ENCODE data around the gene GRM5. TPM values are rescaled to one million over a fixed set of nuclear protein-coding genes. Genes with fewer than 3 reads are reported as not detected.

GRM5 gene
- polyA plus RNA-seq, 4 donors = 0.14 to 0.18 (median 0.16) TPM

DNA sequence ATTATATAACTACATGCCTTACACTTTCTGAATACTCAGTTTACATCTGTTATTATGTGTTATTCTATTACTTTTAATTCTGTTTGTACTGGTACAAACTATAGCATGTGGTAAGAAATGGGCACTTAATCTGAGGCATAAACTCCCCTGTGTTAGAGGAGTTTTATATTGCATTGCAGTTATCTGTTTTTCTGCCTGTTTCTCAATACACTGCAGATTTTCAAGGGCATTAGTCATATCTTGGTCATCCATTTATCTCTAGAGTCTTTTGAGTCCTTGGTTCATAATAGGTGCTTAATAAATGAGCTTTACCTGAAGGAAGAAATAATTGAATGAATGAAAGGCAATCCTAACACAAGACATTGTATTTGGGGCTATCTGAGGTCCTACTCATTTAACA lies 545.4 kb downstream of the GRM5 start:
- no peak for DNase-seq (ENCODE audit: low read depth in 4 of 4, low spot score in 3 of 4)

DNA sequence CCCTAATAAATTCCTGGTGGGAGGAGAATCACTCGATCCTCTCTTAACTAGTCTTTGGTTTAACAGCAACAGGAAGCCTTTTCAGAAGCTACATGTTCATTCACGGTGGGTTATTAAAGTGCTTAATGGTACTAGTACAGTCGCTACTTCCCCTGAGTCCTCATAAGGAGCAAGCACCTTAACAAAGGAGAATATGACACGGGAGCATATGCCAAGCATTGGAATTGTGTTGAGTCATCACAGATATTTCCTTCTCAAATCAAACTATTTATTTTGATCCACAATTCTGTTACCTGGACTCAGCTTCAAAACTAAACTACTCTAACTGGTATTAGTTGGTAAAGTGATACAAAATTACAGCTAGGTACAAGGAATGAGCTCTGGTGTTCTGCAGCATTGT lies 550.8 kb downstream of the GRM5 start:
- no peak for DNase-seq (ENCODE audit: low read depth in 4 of 4, low spot score in 3 of 4)

DNA sequence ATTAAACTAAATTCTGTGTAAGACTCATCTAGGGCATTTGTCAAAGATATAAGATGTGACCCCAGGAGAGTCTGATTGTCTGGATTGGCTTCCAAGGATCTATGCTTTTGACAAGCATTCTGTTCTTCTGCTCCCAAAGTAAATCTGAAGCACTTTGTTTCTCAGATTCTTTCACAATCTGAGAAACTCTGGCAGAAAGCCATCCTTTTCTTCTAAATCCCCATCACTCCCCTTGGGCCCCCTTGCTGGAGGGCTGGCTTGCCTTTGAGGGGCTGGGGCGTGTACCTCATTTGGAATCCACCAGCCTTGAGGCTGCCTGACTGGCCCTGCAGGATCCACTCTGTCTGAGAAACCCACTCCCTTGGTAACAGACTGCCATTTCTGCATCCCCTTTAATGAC lies 554.8 kb downstream of the GRM5 start:
- DNase-seq (ENCODE audit: low read depth in 4 of 4, low spot score in 3 of 4) = no peak

- peak in 2 of 4 donors; percentile 31 to 41 for DNase-seq (ENCODE audit: low read depth in 4 of 4, low spot score in 3 of 4)
Measured at GRCh38 chr11:88508759-88509581, 556.8 kb downstream of the GRM5 start.

- DNase-seq (ENCODE audit: low read depth in 4 of 4, low spot score in 3 of 4) = peak in 2 of 4 donors; percentile 16 to 29
Measured at GRCh38 chr11:88508418-88508758, 557.4 kb downstream of the GRM5 start.

DNA sequence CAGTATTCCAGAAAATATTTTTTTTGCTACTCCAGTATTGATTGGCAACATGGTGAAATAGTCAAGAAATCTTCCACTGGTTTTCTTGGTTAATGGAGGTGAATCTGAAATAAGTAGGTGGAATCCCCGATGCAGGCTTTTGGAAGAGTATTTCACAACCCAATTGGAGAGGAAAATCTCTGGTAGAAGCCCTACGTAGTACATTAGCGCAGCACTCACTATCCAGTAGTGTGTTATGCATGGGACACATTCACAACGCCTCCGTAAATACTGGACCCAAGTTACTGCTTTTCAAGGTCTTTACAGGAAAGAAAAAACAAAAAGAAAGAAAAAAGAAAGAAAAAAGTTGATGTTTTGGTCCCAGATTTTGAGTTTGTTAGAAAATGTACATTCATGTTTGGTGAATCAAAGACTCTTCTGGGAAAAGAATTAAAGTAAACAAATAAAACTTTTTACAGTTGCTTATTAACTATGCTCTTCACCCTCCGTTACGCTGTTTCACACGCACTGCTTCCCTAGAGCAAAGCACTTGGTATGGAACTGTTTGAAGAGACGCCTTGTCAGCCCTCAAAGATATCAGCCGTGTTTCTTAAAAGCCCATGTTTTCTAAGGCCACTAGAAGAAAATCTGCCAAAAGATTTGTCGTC lies 557.9 kb downstream of the GRM5 start:
- DNase-seq (ENCODE audit: low read depth in 4 of 4, low spot score in 3 of 4) = no peak

DNA sequence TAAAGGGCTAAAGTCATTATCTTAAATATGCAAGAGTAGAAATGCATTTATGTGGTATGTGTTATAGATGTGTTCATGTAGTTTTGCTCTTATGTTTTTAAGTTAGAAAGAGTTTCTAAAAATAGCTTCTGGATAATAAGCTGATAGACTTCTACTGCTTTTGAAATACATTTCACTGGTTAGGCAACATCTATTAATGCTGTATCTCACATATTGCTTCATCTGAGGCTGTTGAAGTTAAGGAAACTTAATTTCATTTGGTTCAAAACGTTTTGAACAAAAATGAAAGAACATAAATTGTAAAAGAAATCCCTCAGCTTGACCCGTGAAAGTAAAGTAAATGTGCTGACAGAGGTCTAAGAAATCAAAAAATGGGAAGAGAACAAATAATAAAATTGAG lies 564.2 kb downstream of the GRM5 start:
- no peak for DNase-seq (ENCODE audit: low read depth in 4 of 4, low spot score in 3 of 4)

GRCh38 chr11:88495836-88496235 lies 569.9 kb downstream of the GRM5 start:
- DNase-seq (ENCODE audit: low read depth in 4 of 4, low spot score in 3 of 4) = no peak

DNA sequence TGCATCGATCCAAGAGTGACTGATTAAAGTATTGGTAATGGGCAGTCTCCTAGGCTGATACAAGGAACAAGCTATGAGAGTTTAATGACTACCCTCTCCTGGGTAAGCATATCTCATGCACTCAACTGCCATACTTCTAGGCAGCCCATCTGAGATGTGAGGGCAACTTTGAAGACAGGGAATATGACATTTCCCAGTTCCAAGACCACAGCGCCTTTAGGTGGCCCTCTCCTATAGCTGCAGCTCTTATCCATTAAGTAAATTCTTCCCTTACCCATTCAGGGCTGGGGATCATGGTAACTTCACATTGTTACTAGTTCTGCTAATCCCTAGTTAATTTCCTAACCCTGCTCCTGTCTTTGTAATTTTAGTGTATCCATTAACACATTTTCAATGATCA lies 570.9 kb downstream of the GRM5 start:
- DNase-seq (ENCODE audit: low read depth in 4 of 4, low spot score in 3 of 4) = no peak

GRCh38 chr11:88491674-88492073 lies 574.1 kb downstream of the GRM5 start:
- DNase-seq (ENCODE audit: low read depth in 4 of 4, low spot score in 3 of 4) = no peak

DNA sequence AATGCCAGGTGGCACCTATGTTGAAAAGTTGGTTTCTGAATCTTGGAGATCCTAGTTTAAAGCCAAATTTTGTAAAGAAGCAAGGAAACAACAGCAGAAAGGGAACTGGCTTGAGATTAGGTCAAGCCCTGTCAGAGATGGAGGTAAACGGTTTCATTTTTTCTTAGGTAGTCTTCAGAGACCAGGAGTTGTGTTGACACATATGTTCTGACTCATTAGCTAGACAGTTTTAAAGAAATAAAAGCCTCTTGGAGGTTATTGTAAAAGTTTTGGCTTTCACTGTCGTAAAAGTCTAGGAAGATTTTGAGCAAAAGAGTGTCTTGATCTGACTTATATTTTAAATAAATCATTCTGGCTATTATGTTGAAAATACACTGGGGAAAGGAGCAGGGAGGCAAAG lies 576.8 kb downstream of the GRM5 start:
- DNase-seq (ENCODE audit: low read depth in 4 of 4, low spot score in 3 of 4) = no peak

- DNase-seq (ENCODE audit: low read depth in 4 of 4, low spot score in 3 of 4) = no peak
Measured at GRCh38 chr11:88487646-88488045, 578.1 kb downstream of the GRM5 start.

GRCh38 chr11:88484873-88485621 lies 580.7 kb downstream of the GRM5 start:
- no peak for DNase-seq (ENCODE audit: low read depth in 4 of 4, low spot score in 3 of 4)

- no peak for DNase-seq (ENCODE audit: low read depth in 4 of 4, low spot score in 3 of 4)
Measured at GRCh38 chr11:88482871-88483301, 582.9 kb downstream of the GRM5 start.

- peak; percentile 55 to 64 (median 58) for DNase-seq (ENCODE audit: low read depth in 4 of 4, low spot score in 3 of 4)
Measured at GRCh38 chr11:88480223-88480622, 585.6 kb downstream of the GRM5 start.

GRCh38 chr11:88478136-88478815 lies 587.5 kb downstream of the GRM5 start:
- no peak for DNase-seq (ENCODE audit: low read depth in 4 of 4, low spot score in 3 of 4)

DNA sequence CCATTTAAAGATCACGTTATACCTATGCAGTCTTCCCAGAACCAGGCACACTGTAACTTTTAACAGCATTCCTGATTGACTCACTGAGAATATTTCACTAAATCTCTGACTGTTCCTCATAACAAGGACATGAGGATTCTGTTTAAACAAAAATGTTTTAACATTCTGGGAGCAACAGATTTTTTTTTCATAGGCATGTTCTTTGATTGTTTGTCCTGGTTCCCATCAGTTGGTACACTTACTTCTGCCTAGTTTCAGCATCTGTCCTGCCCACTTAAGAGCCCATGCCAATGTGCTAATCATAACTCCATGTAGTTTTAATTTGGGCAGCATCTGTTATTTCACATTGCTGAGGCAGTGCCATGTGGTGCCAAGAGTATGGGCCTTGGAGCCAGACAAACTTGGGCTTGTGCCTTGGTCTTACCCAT lies 589.8 kb downstream of the GRM5 start:
- DNase-seq (ENCODE audit: low read depth in 4 of 4, low spot score in 3 of 4) = no peak

- DNase-seq (ENCODE audit: low read depth in 4 of 4, low spot score in 3 of 4) = no peak
Measured at GRCh38 chr11:88474655-88475054, 591.1 kb downstream of the GRM5 start.

DNA sequence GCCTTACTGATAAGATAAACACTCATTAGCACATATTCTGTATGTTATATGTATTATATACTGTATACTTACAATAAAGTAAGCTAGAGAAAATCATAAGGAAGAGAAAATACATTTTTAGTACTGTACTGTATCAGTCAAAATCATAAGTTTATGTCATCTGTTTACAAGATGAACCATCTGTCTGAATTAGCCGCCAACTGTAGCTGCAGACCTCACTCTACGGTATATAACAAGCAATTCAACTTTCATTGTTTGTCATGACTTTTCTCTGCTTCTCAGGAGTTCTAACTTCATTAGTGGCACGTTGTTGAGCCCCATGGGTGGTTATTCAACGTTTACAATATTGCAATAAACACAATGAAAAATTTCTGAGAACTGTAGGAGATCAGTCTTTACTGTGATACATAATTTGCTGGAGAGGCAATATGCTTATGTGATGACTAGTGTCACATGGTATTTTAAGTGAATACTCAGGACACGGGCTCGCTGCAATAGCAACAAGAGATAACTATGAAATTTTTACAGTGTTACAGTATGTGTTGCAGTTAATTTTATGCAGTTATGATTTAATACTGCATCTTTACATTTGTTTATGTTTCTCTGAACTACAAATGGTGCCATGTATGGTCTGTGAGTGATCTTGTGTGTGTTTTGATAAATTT lies 596.1 kb downstream of the GRM5 start:
- no peak for DNase-seq (ENCODE audit: low read depth in 4 of 4, low spot score in 3 of 4)

GRCh38 chr11:88464528-88464927 lies 601.3 kb downstream of the GRM5 start:
- DNase-seq (ENCODE audit: low read depth in 4 of 4, low spot score in 3 of 4) = no peak

Measured in left renal pelvis (tissue), 4 donors.